ENCODE data around the gene TMEM209.

TMEM209 gene

DNA sequence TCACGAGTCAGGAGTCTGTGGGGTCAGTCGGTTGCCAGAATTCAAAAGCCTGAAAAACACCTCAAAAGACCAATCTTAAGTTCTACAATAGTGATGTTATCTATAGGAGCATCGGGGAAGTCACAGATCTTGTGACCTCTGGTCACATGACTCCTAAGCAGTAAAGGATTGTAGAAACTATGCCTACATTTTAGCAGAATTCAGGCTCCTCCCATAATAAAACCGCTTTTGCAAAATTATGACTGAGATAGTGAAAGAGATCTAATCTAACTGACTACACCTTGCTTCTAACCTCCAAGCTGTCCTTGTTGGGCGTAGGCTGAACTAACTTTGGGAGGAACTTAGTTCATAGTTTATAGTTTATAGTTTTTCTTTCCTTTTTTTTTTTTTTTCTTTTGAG is 19.0 kb upstream of the TMEM209 start:
- no peak for DNase-seq (ENCODE audit: low spot score)
- TF ChIP-seq CTCF (IDR thresholded peaks at IDR 0.05; ENCODE audit: extremely low read depth, insufficient read depth, missing control alignments), result no peak
- in situ Hi-C loops (cut with MboI; ENCODE audit: low pct_unique_long_range_greater_than_20kb, low sequenced_read_pairs, unreplicated experiment), result no loop called here

GRCh38 chr7:130223646-130224045 is 18.4 kb upstream of the TMEM209 start:
- DNase-seq (ENCODE audit: low spot score), result no peak
- TF ChIP-seq CTCF (IDR thresholded peaks at IDR 0.05; ENCODE audit: extremely low read depth, insufficient read depth, missing control alignments), result no peak
- in situ Hi-C loops (cut with MboI; ENCODE audit: low pct_unique_long_range_greater_than_20kb, low sequenced_read_pairs, unreplicated experiment), result no loop called here

DNA sequence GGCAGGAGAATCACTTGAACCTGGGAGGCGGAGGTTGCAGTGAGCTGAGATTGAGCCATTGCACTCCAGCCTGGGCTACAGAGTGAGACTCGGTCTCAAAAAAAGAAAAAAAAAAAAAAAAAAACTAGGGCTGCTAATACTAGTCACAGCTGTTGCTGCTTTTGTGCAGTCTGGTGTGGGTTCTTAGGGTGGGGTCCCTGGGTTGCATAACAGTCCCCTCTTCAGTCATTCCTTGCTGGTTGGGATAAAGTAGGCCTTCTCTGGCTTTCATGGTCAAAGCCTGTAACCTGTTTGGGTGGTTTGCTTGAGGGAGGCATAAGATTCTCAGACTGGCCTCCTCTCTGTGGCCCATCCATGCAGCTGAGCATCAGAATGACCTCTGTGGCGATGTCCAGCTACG is 16.5 kb upstream of the TMEM209 start:
- in situ Hi-C loops (cut with MboI; ENCODE audit: low pct_unique_long_range_greater_than_20kb, low sequenced_read_pairs, unreplicated experiment), result no loop called here

DNA sequence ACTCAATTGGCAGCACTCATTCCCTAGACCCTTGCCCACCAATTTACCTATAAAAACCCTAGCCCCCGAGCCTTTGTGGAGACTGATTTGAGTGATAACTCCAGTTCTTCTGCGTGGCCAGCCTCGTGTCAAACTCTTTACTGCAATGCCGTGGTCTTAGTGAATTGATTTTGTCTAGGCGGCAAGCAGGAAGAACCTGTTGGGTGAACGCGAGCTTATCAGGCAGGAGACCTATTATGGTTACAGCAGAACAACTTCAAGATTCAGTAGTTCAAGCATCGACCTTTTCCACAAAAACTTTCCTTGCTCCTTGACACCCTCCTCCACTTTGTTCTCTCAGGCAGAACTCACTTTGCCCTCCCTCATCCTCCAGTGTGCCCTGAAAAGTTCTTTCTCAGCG is 14.7 kb upstream of the TMEM209 start:
- in situ Hi-C loops (cut with MboI; ENCODE audit: low pct_unique_long_range_greater_than_20kb, low sequenced_read_pairs, unreplicated experiment), result no loop called here
- no peak for DNase-seq (ENCODE audit: low spot score)
- TF ChIP-seq CTCF (IDR thresholded peaks at IDR 0.05; ENCODE audit: extremely low read depth, insufficient read depth, missing control alignments), result no peak

More for the DNA sequence above, 16.5 kb upstream of the TMEM209 start:
- DNase-seq (ENCODE audit: low spot score), result no peak
- TF ChIP-seq CTCF (IDR thresholded peaks at IDR 0.05; ENCODE audit: extremely low read depth, insufficient read depth, missing control alignments), result no peak

GRCh38 chr7:130218806-130219620 is 13.8 kb upstream of the TMEM209 start:
- in situ Hi-C loops (cut with MboI; ENCODE audit: low pct_unique_long_range_greater_than_20kb, low sequenced_read_pairs, unreplicated experiment), result no loop called here
- no peak for TF ChIP-seq CTCF (IDR thresholded peaks at IDR 0.05; ENCODE audit: extremely low read depth, insufficient read depth, missing control alignments)
- no peak for DNase-seq (ENCODE audit: low spot score)

GRCh38 chr7:130216750-130217149 is 11.5 kb upstream of the TMEM209 start:
- no peak for TF ChIP-seq CTCF (IDR thresholded peaks at IDR 0.05; ENCODE audit: extremely low read depth, insufficient read depth, missing control alignments)
- DNase-seq (ENCODE audit: low spot score), result no peak
- in situ Hi-C loops (cut with MboI; ENCODE audit: low pct_unique_long_range_greater_than_20kb, low sequenced_read_pairs, unreplicated experiment), result no loop called here

Data from GM13977 (cell line).